Measurements from ENCODE around the gene TXK.
A peak's percentile ranks its signal among the peaks of the same experiment; 100 is the strongest.

The TXK gene

GRCh38 chr4:48031802-48032525 is 102.1 kb downstream of the TXK start:
- H2BK5ac ChIP-seq (ENCODE audit: low read depth, low read length, poor library complexity, severe bottlenecking): no peak overlapping the region
- no peak overlapping the region for H2BK120ac ChIP-seq (ENCODE audit: low read depth, low read length)
- H2BK12ac ChIP-seq (ENCODE audit: low read length in 2 of 2): no peak overlapping the region
- H2AFZ ChIP-seq (ENCODE audit: low read depth, low read length): no peak overlapping the region
- H3K27me3 ChIP-seq (ENCODE audit: control insufficient read depth in 1 of 2, insufficient read depth in 1 of 2, low read length in 2 of 2): no peaks in the 10 kb centered on the region
- no peak overlapping the region for H4K91ac ChIP-seq (ENCODE audit: low read length)
- no peak overlapping the region for H2BK15ac ChIP-seq (ENCODE audit: low read depth, poor library complexity, severe bottlenecking)
- H4K8ac ChIP-seq (ENCODE audit: low read length): no peak overlapping the region
- H3K4me3 ChIP-seq (ENCODE audit: insufficient read depth in 1 of 2, low read depth in 1 of 2, low read length in 2 of 2): no peak overlapping the region
- H2AK5ac ChIP-seq (ENCODE audit: low read length, severe bottlenecking): no peak overlapping the region
- H3K27ac ChIP-seq (ENCODE audit: low read length, poor library complexity, severe bottlenecking): no peak overlapping the region
- no peaks in the 10 kb centered on the region for H3K4me1 ChIP-seq (ENCODE audit: control insufficient read depth, insufficient read depth, low read depth, low read length)
- no peak overlapping the region for H3K4ac ChIP-seq (ENCODE audit: low read depth in 1 of 2, low read length in 2 of 2)
- H3K14ac ChIP-seq (ENCODE audit: low read length in 2 of 2): no peak overlapping the region
- H3K23ac ChIP-seq (ENCODE audit: low read length in 2 of 2): no peak overlapping the region
- peak; percentile 66 for DNase-seq
- no peak overlapping the region for H3K18ac ChIP-seq (ENCODE audit: low read depth in 1 of 2, low read length in 2 of 2)
- peaks cover 3% of the 10 kb centered on the region for H3K9me3 ChIP-seq (ENCODE audit: control insufficient read depth, low read length)
- H3K36me3 ChIP-seq (ENCODE audit: control insufficient read depth in 1 of 2, insufficient read depth in 2 of 2, low read depth in 1 of 2, low read length in 2 of 2): no peaks in the 10 kb centered on the region
- no peak overlapping the region for H3K4me2 ChIP-seq (ENCODE audit: low read length, poor library complexity, severe bottlenecking)
- no peaks in the 10 kb centered on the region for H3K79me1 ChIP-seq (replicated peaks; ENCODE audit: low read length, poor library complexity, severe bottlenecking)
- no peak overlapping the region for H3K9ac ChIP-seq (ENCODE audit: low read length)
- 81% methylated on average over 11 of the region's 12 CpGs for WGBS

GRCh38 chr4:48030470-48030869 is 103.6 kb downstream of the TXK start:
- H2BK5ac ChIP-seq (ENCODE audit: low read depth, low read length, poor library complexity, severe bottlenecking): no peak overlapping the region
- no peak overlapping the region for H3K18ac ChIP-seq (ENCODE audit: low read depth in 1 of 2, low read length in 2 of 2)
- no peaks in the 10 kb centered on the region for H3K79me1 ChIP-seq (replicated peaks; ENCODE audit: low read length, poor library complexity, severe bottlenecking)
- H2BK15ac ChIP-seq (ENCODE audit: low read depth, poor library complexity, severe bottlenecking): no peak overlapping the region
- H3K4me1 ChIP-seq (ENCODE audit: control insufficient read depth, insufficient read depth, low read depth, low read length): no peaks in the 10 kb centered on the region
- H2BK12ac ChIP-seq (ENCODE audit: low read length in 2 of 2): no peak overlapping the region
- no peak overlapping the region for H2AK5ac ChIP-seq (ENCODE audit: low read length, severe bottlenecking)
- peaks cover 3% of the 10 kb centered on the region for H3K9me3 ChIP-seq (ENCODE audit: control insufficient read depth, low read length)
- no peak overlapping the region for H3K14ac ChIP-seq (ENCODE audit: low read length in 2 of 2)
- H3K36me3 ChIP-seq (ENCODE audit: control insufficient read depth in 1 of 2, insufficient read depth in 2 of 2, low read depth in 1 of 2, low read length in 2 of 2): no peaks in the 10 kb centered on the region
- H3K4ac ChIP-seq (ENCODE audit: low read depth in 1 of 2, low read length in 2 of 2): no peak overlapping the region
- H2AFZ ChIP-seq (ENCODE audit: low read depth, low read length): no peak overlapping the region
- H2BK120ac ChIP-seq (ENCODE audit: low read depth, low read length): no peak overlapping the region
- H4K8ac ChIP-seq (ENCODE audit: low read length): no peak overlapping the region
- no peaks in the 10 kb centered on the region for H3K27me3 ChIP-seq (ENCODE audit: control insufficient read depth in 1 of 2, insufficient read depth in 1 of 2, low read length in 2 of 2)
- no peak overlapping the region for H3K27ac ChIP-seq (ENCODE audit: low read length, poor library complexity, severe bottlenecking)
- H3K23ac ChIP-seq (ENCODE audit: low read length in 2 of 2): no peak overlapping the region
- H3K4me3 ChIP-seq (ENCODE audit: insufficient read depth in 1 of 2, low read depth in 1 of 2, low read length in 2 of 2): no peak overlapping the region
- 60% methylated on average over 2 of the region's 3 CpGs for WGBS
- DNase-seq: no peak
- H4K91ac ChIP-seq (ENCODE audit: low read length): no peak overlapping the region
- no peak overlapping the region for H3K9ac ChIP-seq (ENCODE audit: low read length)
- H3K4me2 ChIP-seq (ENCODE audit: low read length, poor library complexity, severe bottlenecking): no peak overlapping the region

GRCh38 chr4:48028696-48029095 is 105.4 kb downstream of the TXK start:
- Histone ChIP-seq H3K14ac (ENCODE audit: low read length in 2 of 2) (no peak overlapping the region), H3K9ac (ENCODE audit: low read length) (no peak overlapping the region), H3K27ac (ENCODE audit: low read length, poor library complexity, severe bottlenecking) (no peak overlapping the region), H3K4ac (ENCODE audit: low read depth in 1 of 2, low read length in 2 of 2) (no peak overlapping the region), H3K4me2 (ENCODE audit: low read length, poor library complexity, severe bottlenecking) (no peak overlapping the region), H4K91ac (ENCODE audit: low read length) (no peak overlapping the region), H2BK120ac (ENCODE audit: low read depth, low read length) (no peak overlapping the region), H2BK15ac (ENCODE audit: low read depth, poor library complexity, severe bottlenecking) (no peak overlapping the region), H2BK12ac (ENCODE audit: low read length in 2 of 2) (no peak overlapping the region), H3K79me1 (replicated peaks; ENCODE audit: low read length, poor library complexity, severe bottlenecking) (no peaks in the 10 kb centered on the region), H3K27me3 (ENCODE audit: control insufficient read depth in 1 of 2, insufficient read depth in 1 of 2, low read length in 2 of 2) (no peaks in the 10 kb centered on the region), H3K4me3 (ENCODE audit: insufficient read depth in 1 of 2, low read depth in 1 of 2, low read length in 2 of 2) (no peak overlapping the region), H3K9me3 (ENCODE audit: control insufficient read depth, low read length) (peaks cover 3% of the 10 kb centered on the region), H2BK5ac (ENCODE audit: low read depth, low read length, poor library complexity, severe bottlenecking) (no peak overlapping the region), H3K4me1 (ENCODE audit: control insufficient read depth, insufficient read depth, low read depth, low read length) (peaks cover 3% of the 10 kb centered on the region), H3K36me3 (ENCODE audit: control insufficient read depth in 1 of 2, insufficient read depth in 2 of 2, low read depth in 1 of 2, low read length in 2 of 2) (no peaks in the 10 kb centered on the region), H3K18ac (ENCODE audit: low read depth in 1 of 2, low read length in 2 of 2) (no peak overlapping the region), H3K23ac (ENCODE audit: low read length in 2 of 2) (no peak overlapping the region), H2AK5ac (ENCODE audit: low read length, severe bottlenecking) (no peak overlapping the region), H2AFZ (ENCODE audit: low read depth, low read length) (no peak overlapping the region), H4K8ac (ENCODE audit: low read length) (no peak overlapping the region)
- WGBS: 48% methylated on average over 2 of the region's 2 CpGs
- peak; percentile 22 for DNase-seq

GRCh38 chr4:48027653-48028052 is 106.4 kb downstream of the TXK start:
- no peak overlapping the region for H3K4me3 ChIP-seq (ENCODE audit: insufficient read depth in 1 of 2, low read depth in 1 of 2, low read length in 2 of 2)
- H3K9ac ChIP-seq (ENCODE audit: low read length): no peak overlapping the region
- H3K4me1 ChIP-seq (ENCODE audit: control insufficient read depth, insufficient read depth, low read depth, low read length): peaks cover 3% of the 10 kb centered on the region
- peaks cover 3% of the 10 kb centered on the region for H3K9me3 ChIP-seq (ENCODE audit: control insufficient read depth, low read length)
- no peak overlapping the region for H2BK120ac ChIP-seq (ENCODE audit: low read depth, low read length)
- no peaks in the 10 kb centered on the region for H3K36me3 ChIP-seq (ENCODE audit: control insufficient read depth in 1 of 2, insufficient read depth in 2 of 2, low read depth in 1 of 2, low read length in 2 of 2)
- no peak overlapping the region for H2AFZ ChIP-seq (ENCODE audit: low read depth, low read length)
- H3K14ac ChIP-seq (ENCODE audit: low read length in 2 of 2): no peak overlapping the region
- no peak for DNase-seq
- H4K8ac ChIP-seq (ENCODE audit: low read length): no peak overlapping the region
- no peak overlapping the region for H2BK5ac ChIP-seq (ENCODE audit: low read depth, low read length, poor library complexity, severe bottlenecking)
- H4K91ac ChIP-seq (ENCODE audit: low read length): no peak overlapping the region
- H2BK12ac ChIP-seq (ENCODE audit: low read length in 2 of 2): no peak overlapping the region
- no peaks in the 10 kb centered on the region for H3K27me3 ChIP-seq (ENCODE audit: control insufficient read depth in 1 of 2, insufficient read depth in 1 of 2, low read length in 2 of 2)
- no peak overlapping the region for H2AK5ac ChIP-seq (ENCODE audit: low read length, severe bottlenecking)
- H3K4ac ChIP-seq (ENCODE audit: low read depth in 1 of 2, low read length in 2 of 2): no peak overlapping the region
- no peak overlapping the region for H2BK15ac ChIP-seq (ENCODE audit: low read depth, poor library complexity, severe bottlenecking)
- no peak overlapping the region for H3K27ac ChIP-seq (ENCODE audit: low read length, poor library complexity, severe bottlenecking)
- no peak overlapping the region for H3K4me2 ChIP-seq (ENCODE audit: low read length, poor library complexity, severe bottlenecking)
- no peak overlapping the region for H3K23ac ChIP-seq (ENCODE audit: low read length in 2 of 2)
- H3K18ac ChIP-seq (ENCODE audit: low read depth in 1 of 2, low read length in 2 of 2): no peak overlapping the region
- H3K79me1 ChIP-seq (replicated peaks; ENCODE audit: low read length, poor library complexity, severe bottlenecking): no peaks in the 10 kb centered on the region
